K562 (cell line): ENCODE data around the gene LRMDA. TPM values are rescaled to one million over a fixed set of nuclear protein-coding genes. Genes with fewer than 3 reads are reported as not detected.

Source experiments
- ATAC-seq: fragments of 200-7000 bp; cut with Tn5 transposase; 3 replicates; pipeline ENCODE4 v1.9.1; 2020; ENCODE audit warnings: moderate library complexity
- BruUV-seq: library from RNA; stranded (reverse); fragments of 400-500 nt; replicated peaks from 2 replicates; lab custom pipeline; 2021; lab: Mats Ljungman, UMichigan
- CTCF ChIA-PET: fragments of 300-600 bp; formaldehyde crosslinking; extraction: SDS; loops from one replicate; lab custom pipeline; 2021; ENCODE audit warnings: low intra/inter-chr PET ratio; lab: Yijun Ruan, JAX
- POLR2A ChIA-PET: fragments of 300-600, 350-650 bp; sonication (Branson Sonifier 250); formaldehyde crosslinking; extraction: SDS; loops from one replicate; lab custom pipeline; 2021; ENCODE audit warnings: antibody characterized with exemption, inconsistent platforms; lab: Yijun Ruan, JAX
- DNase-seq, 4 experiments: peaks; one replicate each; pipeline versions ENCODE4 v3.0.0 to v3.0.0-alpha.2; 2011 to 2018; ENCODE audit warnings: low spot score in 3 of 4, mixed read lengths in 3 of 4; ENCODE audit errors: extremely low read depth in 1 of 4
- FAIRE-seq: peaks from 2 replicates; lab custom pipeline; 2011; peaks lifted over from hg19 to GRCh38; lab: Jason Lieb, UNC
- H2AFZ ChIP-seq: 2 replicates; pipeline ENCODE4 v1.6.0; 2011; ENCODE audit warnings: low read depth, low read length, control low read depth, inconsistent platforms
- H3K27ac ChIP-seq: fragments of 200-600 bp; 3 replicates; pipeline ENCODE4 v1.8.0; 2011; ENCODE audit warnings: low read depth, mild to moderate bottlenecking, control low read depth, inconsistent platforms, low read length, moderate library complexity, mixed read lengths; ENCODE audit errors: extremely low read depth
- H3K27me3 ChIP-seq, 2 experiments: fragments of 300-600 bp in 1 of 2; 2 replicates in 1 of 2; 3 replicates in 1 of 2; pipeline versions ENCODE4 v1.6.0 to v1.8.0; 2011; ENCODE audit warnings: inconsistent platforms in 2 of 2, low read length in 2 of 2, mild to moderate bottlenecking in 1 of 2, mixed read lengths in 1 of 2, moderate library complexity in 1 of 2; ENCODE audit not compliant: control insufficient read depth in 2 of 2, insufficient read depth in 2 of 2
- H3K36me3 ChIP-seq: fragments of 300-600 bp; 3 replicates; pipeline ENCODE4 v1.8.0; 2011; ENCODE audit warnings: mild to moderate bottlenecking, low read length, inconsistent platforms; ENCODE audit not compliant: control insufficient read depth, insufficient read depth
- H3K4me1 ChIP-seq, 2 experiments: fragments of 200-600 bp in 1 of 2; replicated peaks in 1 of 2; 2 replicates in 1 of 2; 3 replicates in 1 of 2; pipeline versions ENCODE4 v1.5.1 to v1.8.0; 2011; ENCODE audit warnings: inconsistent platforms in 2 of 2, low read length in 2 of 2, mild to moderate bottlenecking in 1 of 2, mixed read lengths in 1 of 2, moderate library complexity in 1 of 2; ENCODE audit not compliant: control insufficient read depth in 2 of 2, insufficient read depth in 2 of 2
- H3K4me2 ChIP-seq: 2 replicates; pipeline ENCODE4 v1.6.1; 2011; ENCODE audit warnings: low read length, control low read depth, inconsistent platforms, mixed read lengths; ENCODE audit not compliant: insufficient read depth
- H3K4me3 ChIP-seq: fragments of 200-600 bp; sonication (generic), shearing (Covaris generic); 2 replicates; pipeline ENCODE4 v1.5.1; 2016; ENCODE audit warnings: control low read depth, inconsistent platforms
- H3K79me2 ChIP-seq: fragments of 200-600 bp; 3 replicates; pipeline ENCODE4 v1.8.0; 2011; ENCODE audit warnings: low read length, inconsistent platforms; ENCODE audit not compliant: control insufficient read depth, insufficient read depth
- H3K9ac ChIP-seq, 2 experiments: 2 replicates each; pipeline versions ENCODE4 v1.6.0 to v1.6.1; 2011; ENCODE audit warnings: low read depth in 2 of 2, low read length in 2 of 2, control low read depth in 1 of 2, inconsistent platforms in 1 of 2, mild to moderate bottlenecking in 1 of 2, mixed read lengths in 1 of 2; ENCODE audit not compliant: insufficient read depth in 1 of 2
- H3K9me1 ChIP-seq: one replicate; pipeline ENCODE4 v1.6.0; 2011; ENCODE audit warnings: inconsistent platforms, mild to moderate bottlenecking, low read length, moderate library complexity; ENCODE audit not compliant: control insufficient read depth, insufficient read depth
- H3K9me3 ChIP-seq: replicated peaks from 2 replicates; pipeline ENCODE4 v1.5.1; 2011; ENCODE audit warnings: low read depth, low read length, inconsistent platforms; ENCODE audit not compliant: control insufficient read depth, insufficient read depth
- H4K20me1 ChIP-seq: replicated peaks from 2 replicates; pipeline ENCODE4 v1.6.1; 2011; ENCODE audit warnings: low read length, inconsistent platforms, mixed read lengths; ENCODE audit not compliant: control insufficient read depth, insufficient read depth
- EP400 ChIP-seq: fragments of 450-650 bp; IDR thresholded peaks from 2 replicates; pipeline ENCODE4 v1.6.1; 2017; ENCODE audit warnings: antibody characterized with exemption, mild to moderate bottlenecking, moderate library complexity
- ETV1 ChIP-seq: fragments of 450-650 bp; conservative IDR thresholded peaks from 2 replicates; pipeline ENCODE4 v1.6.1; 2016; ENCODE audit warnings: missing genetic modification characterization, control low read depth, low read depth, missing compliant biosample characterization
- FOSL1 ChIP-seq: fragments of 200-800 bp; sonication (Bioruptor generic); conservative IDR thresholded peaks from 2 replicates; pipeline ENCODE4 v1.6.1; 2016; ENCODE audit warnings: missing genetic modification characterization, missing compliant biosample characterization
- HDAC6 ChIP-seq: IDR thresholded peaks from 2 replicates; pipeline ENCODE4 v1.6.1; 2012; ENCODE audit warnings: low read depth, mild to moderate bottlenecking, control low read depth, inconsistent platforms, low read length, moderate library complexity
- NCOA1 ChIP-seq: fragments of 450-650 bp; IDR thresholded peaks from 2 replicates; pipeline ENCODE4 v1.6.1; 2016; ENCODE audit warnings: low read depth
- NFATC3 ChIP-seq: fragments of 450-650 bp; IDR thresholded peaks from 2 replicates; pipeline ENCODE4 v1.6.1; 2017; ENCODE audit warnings: mild to moderate bottlenecking
- TAF9B ChIP-seq: fragments of 450-650 bp; IDR thresholded peaks from 2 replicates; pipeline ENCODE4 v1.6.1; 2018; ENCODE audit warnings: mild to moderate bottlenecking; ENCODE audit not compliant: partially characterized antibody
- TBL1XR1 ChIP-seq, 2 experiments: IDR thresholded peaks; 2 replicates each; pipeline ENCODE4 v1.6.1; 2012; ENCODE audit warnings: improper control_type of control experiment in 2 of 2, low read length in 2 of 2, mild to moderate bottlenecking in 1 of 2
- ZEB2 ChIP-seq: fragments of 450-650 bp; IDR thresholded peaks from 2 replicates; pipeline ENCODE4 v1.6.1; 2016
- ZNF408 ChIP-seq: fragments of 250-450 bp; sonication (Bioruptor Pico); IDR thresholded peaks from 2 replicates; pipeline ENCODE4 v1.4.0; 2020; ENCODE audit warnings: low read depth, mild to moderate bottlenecking, moderate library complexity
- WGBS: fragments of 100-300 bp; shearing (Covaris generic); methylation state at CpG from one replicate; pipeline ENCODE4 v1.1.6; 2016; ENCODE audit warnings: low coverage, mixed read lengths; ENCODE audit not compliant: insufficient coverage; ENCODE audit errors: missing lambda C conversion rate; 5-methylcytosine and 5-hydroxymethylcytosine counted together
- in situ Hi-C: fragments of 300-500 bp; cut with MboI; formaldehyde crosslinking; loops from 4 replicates; pipeline ENCODE4 v1.15.0; 2018; ENCODE audit warnings: inconsistent platforms, mixed read lengths
- intact Hi-C: fragments of 100-400 bp; cut with micrococcal nuclease; formaldehyde crosslinking; loops from 2 replicates; pipeline ENCODE4 v1.14.2; 2022
- polyA plus RNA-seq, 8 experiments: library from polyadenylated mRNA; depleted of rRNA in 4 of 8; stranded (reverse) in 5 of 8; unstranded in 3 of 8; fragments of >200 nt; fragmentation: Nextera tagmentation in 2 of 8; fragmentation: Illumina TruSeq in 1 of 8; extraction: Ambion mirVana in 2 of 8; extraction: Trizol in 1 of 8; gene quantifications; 2 replicates each; pipeline versions ENCODE4 v1.2.1 to v1.2.3, GENCODE V29; 2011 to 2014; ENCODE audit warnings: inconsistent platforms in 1 of 8, missing spikeins in 1 of 8
- total RNA-seq, 7 experiments: library from RNA; depleted of rRNA in 6 of 7; stranded (reverse); fragments of >200 nt in 6 of 7; fragmentation: Illumina TruSeq in 2 of 7; extraction: Trizol in 2 of 7; gene quantifications; 2 replicates each; pipeline versions ENCODE4 v1.2.1 to v1.2.3, GENCODE V29; 2011 to 2021; ENCODE audit warnings: low replicate concordance in 1 of 7
- TF ChIP-seq, protein P1 (sequence below): conservative IDR thresholded peaks from 2 replicates; pipeline ENCODE4 v1.6.1; 2011; ENCODE audit warnings: low read depth, mild to moderate bottlenecking, low read length; ENCODE audit not compliant: control insufficient read depth
- TF ChIP-seq, protein P2 (sequence below): fragments of 450-650 bp; IDR thresholded peaks from 2 replicates; pipeline ENCODE4 v1.6.1; 2014; ENCODE audit warnings: low read depth, mild to moderate bottlenecking, moderate library complexity, borderline replicate concordance
- TF ChIP-seq, protein P3 (sequence below): IDR thresholded peaks from 2 replicates; pipeline ENCODE4 v1.6.1; 2016; ENCODE audit warnings: missing genetic modification characterization, missing compliant biosample characterization
- TF ChIP-seq, protein P4 (sequence below): sonication (generic); formaldehyde crosslinking; IDR thresholded peaks from 2 replicates; pipeline ENCODE4 v1.8.1; 2023; ENCODE audit warnings: mild to moderate bottlenecking, missing genetic modification reagents
- TF ChIP-seq, protein P5 (sequence below): fragments of 450-650 bp; IDR thresholded peaks from 2 replicates; pipeline ENCODE4 v1.6.1; 2017; ENCODE audit warnings: mild to moderate bottlenecking, moderate library complexity

The LRMDA gene
- total and polyA plus RNA-seq, 9 of the 15 experiments (the other 6 are each of a cell fraction or from before 2014, with no cell fraction given), result 0.25 TPM; not detected in 8

DNA sequence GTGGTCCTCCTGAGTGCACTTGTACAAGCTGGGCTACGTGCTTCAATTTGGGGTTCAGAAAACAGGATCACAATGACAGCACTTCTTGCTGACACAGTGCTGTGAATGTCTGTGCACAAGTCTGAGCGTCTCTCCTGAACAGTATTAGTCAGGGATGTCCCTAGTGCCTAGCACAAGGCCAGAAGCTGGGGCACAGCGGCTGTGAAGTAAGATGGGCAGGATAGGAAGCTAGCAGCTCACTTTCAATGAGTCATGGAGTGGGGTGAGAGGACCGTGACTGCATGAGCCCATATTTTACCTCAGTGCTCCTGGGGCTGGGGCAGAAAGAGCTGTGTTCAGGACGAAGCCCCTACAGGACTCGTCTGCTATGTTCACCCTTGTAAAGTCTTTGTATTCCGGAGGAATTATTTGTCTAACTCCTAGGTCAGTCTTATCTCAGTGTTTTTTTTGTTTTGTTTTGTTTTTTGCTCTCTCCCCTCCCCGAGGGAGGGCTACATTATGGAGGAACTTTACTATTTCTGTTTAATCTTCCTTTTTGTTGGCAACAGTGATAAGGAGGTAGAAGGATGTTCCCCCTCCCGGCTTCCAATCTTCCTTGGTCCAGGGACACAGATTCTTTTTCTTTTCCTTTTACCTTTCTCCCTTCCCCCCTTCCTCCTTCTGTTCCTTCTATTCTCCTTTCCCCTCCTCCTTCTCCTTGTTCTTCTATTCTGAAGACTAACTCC lies 2.8 kb upstream of the LRMDA start:
- Histone ChIP-seq H2AFZ (no peak overlapping the region), H3K79me2 (no peaks in the 10 kb centered on the region), H3K36me3 (no peaks in the 10 kb centered on the region), H4K20me1 (no peaks in the 10 kb centered on the region), H3K4me3 (no peak overlapping the region), H3K27ac (no peak overlapping the region), H3K9me1 (no peaks in the 10 kb centered on the region), H3K4me1 (peaks cover 6 to 14% of the 10 kb centered on the region in 2 experiments; a peak in 4 of 5 replicates), H3K9ac (no peak overlapping the region), H3K9me3 (no peaks in the 10 kb centered on the region), H3K27me3 (peaks cover 17 to 47% of the 10 kb centered on the region in 2 experiments), H3K4me2 (no peak overlapping the region)
- DNase-seq (peak in 1 of 4 experiments; percentile 32), ATAC-seq (peak; percentile 50), FAIRE-seq (no peak)
- no TSS peak for BruUV-seq
- POLR2A ChIA-PET, result interaction anchor here (0.7 kb wide), 1 partner anchor 667 kb away, joined by 3 read pairs; no protein-coding TSS in a partner anchor
- CTCF ChIA-PET, result no interaction called here
- 0% methylated on average over 9 of the region's 9 CpGs for WGBS
- intact Hi-C loops (no loop called here), in situ Hi-C loops (no loop called here)
- TF ChIP-seq, protein P1, sequence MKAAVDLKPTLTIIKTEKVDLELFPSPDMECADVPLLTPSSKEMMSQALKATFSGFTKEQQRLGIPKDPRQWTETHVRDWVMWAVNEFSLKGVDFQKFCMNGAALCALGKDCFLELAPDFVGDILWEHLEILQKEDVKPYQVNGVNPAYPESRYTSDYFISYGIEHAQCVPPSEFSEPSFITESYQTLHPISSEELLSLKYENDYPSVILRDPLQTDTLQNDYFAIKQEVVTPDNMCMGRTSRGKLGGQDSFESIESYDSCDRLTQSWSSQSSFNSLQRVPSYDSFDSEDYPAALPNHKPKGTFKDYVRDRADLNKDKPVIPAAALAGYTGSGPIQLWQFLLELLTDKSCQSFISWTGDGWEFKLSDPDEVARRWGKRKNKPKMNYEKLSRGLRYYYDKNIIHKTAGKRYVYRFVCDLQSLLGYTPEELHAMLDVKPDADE, result no peak
- TF ChIP-seq, protein P2, sequence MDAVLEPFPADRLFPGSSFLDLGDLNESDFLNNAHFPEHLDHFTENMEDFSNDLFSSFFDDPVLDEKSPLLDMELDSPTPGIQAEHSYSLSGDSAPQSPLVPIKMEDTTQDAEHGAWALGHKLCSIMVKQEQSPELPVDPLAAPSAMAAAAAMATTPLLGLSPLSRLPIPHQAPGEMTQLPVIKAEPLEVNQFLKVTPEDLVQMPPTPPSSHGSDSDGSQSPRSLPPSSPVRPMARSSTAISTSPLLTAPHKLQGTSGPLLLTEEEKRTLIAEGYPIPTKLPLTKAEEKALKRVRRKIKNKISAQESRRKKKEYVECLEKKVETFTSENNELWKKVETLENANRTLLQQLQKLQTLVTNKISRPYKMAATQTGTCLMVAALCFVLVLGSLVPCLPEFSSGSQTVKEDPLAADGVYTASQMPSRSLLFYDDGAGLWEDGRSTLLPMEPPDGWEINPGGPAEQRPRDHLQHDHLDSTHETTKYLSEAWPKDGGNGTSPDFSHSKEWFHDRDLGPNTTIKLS, result no peak
- TF ChIP-seq, protein P3, sequence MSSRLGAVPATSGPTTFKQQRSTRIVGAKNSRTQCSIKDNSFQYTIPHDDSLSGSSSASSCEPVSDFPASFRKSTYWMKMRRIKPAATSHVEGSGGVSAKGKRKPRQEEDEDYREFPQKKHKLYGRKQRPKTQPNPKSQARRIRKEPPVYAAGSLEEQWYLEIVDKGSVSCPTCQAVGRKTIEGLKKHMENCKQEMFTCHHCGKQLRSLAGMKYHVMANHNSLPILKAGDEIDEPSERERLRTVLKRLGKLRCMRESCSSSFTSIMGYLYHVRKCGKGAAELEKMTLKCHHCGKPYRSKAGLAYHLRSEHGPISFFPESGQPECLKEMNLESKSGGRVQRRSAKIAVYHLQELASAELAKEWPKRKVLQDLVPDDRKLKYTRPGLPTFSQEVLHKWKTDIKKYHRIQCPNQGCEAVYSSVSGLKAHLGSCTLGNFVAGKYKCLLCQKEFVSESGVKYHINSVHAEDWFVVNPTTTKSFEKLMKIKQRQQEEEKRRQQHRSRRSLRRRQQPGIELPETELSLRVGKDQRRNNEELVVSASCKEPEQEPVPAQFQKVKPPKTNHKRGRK (tag), result peak; percentile 62
- TF ChIP-seq HDAC6 (no peak), ZEB2 (no peak), TBL1XR1 (IDR thresholded peaks at IDR 0.05; ENCODE audit: low read length in 2 of 2) (no peak), TAF9B (no peak), NCOA1 (no peak), FOSL1 (tag) (0 out of 2 replicates have a peak, but pooled peaks have one; percentile 32), ZNF408 (no peak), ETV1 (tag) (no peak), EP400 (no peak), NFATC3 (no peak)
- TF ChIP-seq, protein P4, sequence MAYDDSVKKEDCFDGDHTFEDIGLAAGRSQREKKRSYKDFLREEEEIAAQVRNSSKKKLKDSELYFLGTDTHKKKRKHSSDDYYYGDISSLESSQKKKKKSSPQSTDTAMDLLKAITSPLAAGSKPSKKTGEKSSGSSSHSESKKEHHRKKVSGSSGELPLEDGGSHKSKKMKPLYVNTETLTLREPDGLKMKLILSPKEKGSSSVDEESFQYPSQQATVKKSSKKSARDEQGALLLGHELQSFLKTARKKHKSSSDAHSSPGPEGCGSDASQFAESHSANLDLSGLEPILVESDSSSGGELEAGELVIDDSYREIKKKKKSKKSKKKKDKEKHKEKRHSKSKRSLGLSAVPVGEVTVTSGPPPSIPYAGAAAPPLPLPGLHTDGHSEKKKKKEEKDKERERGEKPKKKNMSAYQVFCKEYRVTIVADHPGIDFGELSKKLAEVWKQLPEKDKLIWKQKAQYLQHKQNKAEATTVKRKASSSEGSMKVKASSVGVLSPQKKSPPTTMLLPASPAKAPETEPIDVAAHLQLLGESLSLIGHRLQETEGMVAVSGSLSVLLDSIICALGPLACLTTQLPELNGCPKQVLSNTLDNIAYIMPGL (CRISPR knock-in tag), result no peak
- TF ChIP-seq, protein P5, sequence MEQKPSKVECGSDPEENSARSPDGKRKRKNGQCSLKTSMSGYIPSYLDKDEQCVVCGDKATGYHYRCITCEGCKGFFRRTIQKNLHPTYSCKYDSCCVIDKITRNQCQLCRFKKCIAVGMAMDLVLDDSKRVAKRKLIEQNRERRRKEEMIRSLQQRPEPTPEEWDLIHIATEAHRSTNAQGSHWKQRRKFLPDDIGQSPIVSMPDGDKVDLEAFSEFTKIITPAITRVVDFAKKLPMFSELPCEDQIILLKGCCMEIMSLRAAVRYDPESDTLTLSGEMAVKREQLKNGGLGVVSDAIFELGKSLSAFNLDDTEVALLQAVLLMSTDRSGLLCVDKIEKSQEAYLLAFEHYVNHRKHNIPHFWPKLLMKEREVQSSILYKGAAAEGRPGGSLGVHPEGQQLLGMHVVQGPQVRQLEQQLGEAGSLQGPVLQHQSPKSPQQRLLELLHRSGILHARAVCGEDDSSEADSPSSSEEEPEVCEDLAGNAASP, result no peak
